Body of pancreas (tissue), 4 donors: ENCODE data around the gene SOCS3. TPM values are rescaled to one million over a fixed set of nuclear protein-coding genes. Genes with fewer than 3 reads are reported as not detected.

ENCODE experiments used
- ATAC-seq: fragments of 150-250 bp; one replicate; pipeline ENCODE4 v1.9.1; 2016
- DNase-seq, 4 donors: peaks; one replicate each; pipeline ENCODE4 v3.0.0-alpha.2; 2019
- H3K27ac ChIP-seq, 4 donors: fragments of 200-600 bp; sonication (generic); 1 replicate in 3 of 4; 2 replicates in 1 of 4; pipeline versions ENCODE4 v1.5.1 to v1.6.1; 2016 to 2019; ENCODE audit warnings: mild to moderate bottlenecking in 1 of 4, mixed read lengths in 1 of 4, moderate library complexity in 1 of 4
- H3K27me3 ChIP-seq, 2 donors: fragments of 200-600 bp; sonication (generic); one replicate each; pipeline ENCODE4 v1.6.0; 2016; ENCODE audit warnings: mild to moderate bottlenecking in 1 of 2
- H3K36me3 ChIP-seq, 2 donors: fragments of 200-600 bp; sonication (generic); replicated peaks in 1 of 2; 2 replicates each; pipeline ENCODE4 v1.5.1; 2016; ENCODE audit warnings: low read depth in 2 of 2; ENCODE audit not compliant: insufficient read depth in 1 of 2
- H3K4me1 ChIP-seq: fragments of 200-600 bp; sonication (generic); one replicate; pipeline ENCODE4 v1.6.0; 2016
- H3K4me3 ChIP-seq, 2 donors: fragments of 200-600 bp; sonication (generic); 1 replicate in 1 of 2; 2 replicates in 1 of 2; pipeline ENCODE4 v1.5.1; 2016 to 2019
- H3K9me3 ChIP-seq, 3 donors: fragments of 200-600 bp; sonication (generic); 1 replicate in 2 of 3; 2 replicates in 1 of 3; pipeline ENCODE4 v1.5.1; 2016
- POLR2A ChIP-seq, 3 donors: fragments of 450-650 bp; IDR thresholded peaks; one replicate each; pipeline ENCODE4 v1.6.1; 2016; ENCODE audit warnings: antibody characterized with exemption in 3 of 3, mild to moderate bottlenecking in 2 of 3
- WGBS, 2 donors: methylation state at CpG; one replicate each; pipeline ENCODE4 v1.1.5; 2017; 5-methylcytosine and 5-hydroxymethylcytosine counted together
- intact Hi-C: fragments of 100-400 bp; cut with DNase I; formaldehyde crosslinking; loops from one replicate; pipeline ENCODE4 v1.15.1; 2023
- total RNA-seq, 2 donors: library from RNA; depleted of rRNA; stranded (reverse); fragments of >200 nt; gene quantifications; one replicate each; pipeline ENCODE4 v1.1.0, GENCODE V29; 2016
- TF ChIP-seq, protein P1 (sequence below), 7 experiments: fragments of 450-650 bp in 4 of 7; fragments of 200-600 bp in 3 of 7; sonication (generic) in 3 of 7; IDR thresholded peaks; one replicate each; pipeline ENCODE4 v1.5.1; 2016 to 2019; ENCODE audit warnings: antibody characterized with exemption in 7 of 7

The SOCS3 gene
- total RNA-seq, 2 donors from 2014 or later, result 21.0 to 63.9 TPM

DNA sequence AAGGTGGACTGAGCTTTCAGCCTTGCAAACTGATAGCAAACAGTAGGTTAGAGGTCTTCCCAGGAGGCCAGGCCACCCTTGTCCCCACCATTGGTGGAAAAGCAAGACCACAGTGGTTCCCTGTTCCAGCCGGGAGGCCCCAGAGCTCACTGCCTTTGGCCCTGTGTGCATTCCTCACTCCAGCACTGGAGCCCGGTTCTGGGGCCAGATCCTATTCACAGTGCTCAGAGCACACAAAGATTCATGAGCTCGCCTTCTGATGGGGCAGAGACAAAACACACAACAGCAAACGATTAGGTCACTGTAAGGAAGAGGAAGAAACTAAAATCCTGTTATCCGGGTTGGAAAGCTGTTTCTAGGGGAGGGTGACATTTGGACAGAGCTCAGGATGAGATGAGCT lies 13.0 kb upstream of the SOCS3 start:
- ATAC-seq, result no peak
- intact Hi-C loops, result no loop called here
- no peaks in the 10 kb centered on the region for H3K36me3 ChIP-seq
- H3K9me3 ChIP-seq, result no peaks in the 10 kb centered on the region
- peaks cover 3% of the 10 kb centered on the region for H3K4me1 ChIP-seq
- H3K4me3 ChIP-seq, result no peak overlapping the region
- no peak overlapping the region for H3K27ac ChIP-seq
- TF ChIP-seq POLR2A (IDR thresholded peaks at IDR 0.05), result no peak
- TF ChIP-seq, protein P1, sequence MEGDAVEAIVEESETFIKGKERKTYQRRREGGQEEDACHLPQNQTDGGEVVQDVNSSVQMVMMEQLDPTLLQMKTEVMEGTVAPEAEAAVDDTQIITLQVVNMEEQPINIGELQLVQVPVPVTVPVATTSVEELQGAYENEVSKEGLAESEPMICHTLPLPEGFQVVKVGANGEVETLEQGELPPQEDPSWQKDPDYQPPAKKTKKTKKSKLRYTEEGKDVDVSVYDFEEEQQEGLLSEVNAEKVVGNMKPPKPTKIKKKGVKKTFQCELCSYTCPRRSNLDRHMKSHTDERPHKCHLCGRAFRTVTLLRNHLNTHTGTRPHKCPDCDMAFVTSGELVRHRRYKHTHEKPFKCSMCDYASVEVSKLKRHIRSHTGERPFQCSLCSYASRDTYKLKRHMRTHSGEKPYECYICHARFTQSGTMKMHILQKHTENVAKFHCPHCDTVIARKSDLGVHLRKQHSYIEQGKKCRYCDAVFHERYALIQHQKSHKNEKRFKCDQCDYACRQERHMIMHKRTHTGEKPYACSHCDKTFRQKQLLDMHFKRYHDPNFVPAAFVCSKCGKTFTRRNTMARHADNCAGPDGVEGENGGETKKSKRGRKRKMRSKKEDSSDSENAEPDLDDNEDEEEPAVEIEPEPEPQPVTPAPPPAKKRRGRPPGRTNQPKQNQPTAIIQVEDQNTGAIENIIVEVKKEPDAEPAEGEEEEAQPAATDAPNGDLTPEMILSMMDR (IDR thresholded peaks at IDR 0.05), result no peak
- no peak for DNase-seq
- 53 to 57% methylated on average over 5 of the region's 5 CpGs for WGBS, 2 donors
- H3K27me3 ChIP-seq, result no peaks in the 10 kb centered on the region

DNA sequence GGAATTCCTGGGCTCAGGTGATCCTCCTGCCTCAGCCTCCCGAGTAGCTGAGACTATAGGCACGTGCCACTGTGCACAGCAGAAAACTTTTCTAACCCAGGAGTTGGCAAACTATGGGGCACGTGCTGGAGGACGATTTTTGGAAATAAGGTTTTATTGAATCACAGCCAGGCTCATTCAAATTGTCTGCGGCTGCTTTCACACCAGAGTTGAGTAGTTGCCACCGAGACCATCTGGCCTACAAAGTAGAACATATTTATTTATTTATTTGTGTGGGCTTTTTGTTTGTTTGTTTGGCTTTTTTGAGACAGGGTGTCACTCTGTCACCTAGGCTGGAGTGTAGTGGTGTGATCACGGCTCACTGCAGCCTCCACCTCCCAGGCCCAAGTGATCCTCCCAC lies 11.2 kb upstream of the SOCS3 start:
- Histone ChIP-seq H3K36me3 (no peaks in the 10 kb centered on the region), H3K4me1 (no peaks in the 10 kb centered on the region), H3K4me3 (no peak overlapping the region), H3K9me3 (no peaks in the 10 kb centered on the region), H3K27me3 (no peaks in the 10 kb centered on the region), H3K27ac (no peak overlapping the region)
- TF ChIP-seq POLR2A (IDR thresholded peaks at IDR 0.05), result no peak
- TF ChIP-seq, protein P1 (IDR thresholded peaks at IDR 0.05), result no peak
- intact Hi-C loops, result no loop called here
- DNase-seq (no peak), ATAC-seq (no peak)
- WGBS, 2 donors, result 80 to 81% methylated on average over 7 of the region's 7 CpGs

DNA sequence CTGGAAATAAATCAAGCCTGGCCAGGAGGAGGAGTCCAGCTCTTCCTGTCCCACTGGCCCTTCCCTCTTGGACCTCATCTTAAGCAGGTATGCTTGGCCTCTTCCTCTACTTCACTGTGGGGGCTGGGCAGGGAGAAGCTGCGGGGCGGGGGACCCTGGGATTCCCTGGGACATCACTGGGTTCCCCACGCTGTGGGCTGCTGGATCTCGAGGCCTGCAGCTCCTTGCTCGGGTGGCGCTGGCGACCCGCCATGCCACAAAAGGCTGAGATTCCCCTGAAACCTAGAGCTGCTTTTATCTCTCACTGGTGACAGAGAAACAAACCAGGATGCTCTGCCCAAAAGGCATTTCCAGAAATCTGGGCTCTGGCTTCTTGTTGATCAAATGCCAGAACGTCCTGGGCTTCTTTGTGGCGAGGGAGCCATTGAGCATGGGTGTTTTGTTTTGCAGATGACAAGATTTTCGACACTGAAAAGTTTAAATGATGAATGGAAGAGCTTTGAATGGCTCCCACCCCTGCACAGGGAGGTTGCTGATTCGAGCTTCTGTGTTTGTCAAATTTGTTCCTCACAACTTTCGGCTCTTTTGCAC lies 10.0 kb upstream of the SOCS3 start:
- TF ChIP-seq POLR2A (IDR thresholded peaks at IDR 0.05), result no peak
- TF ChIP-seq, protein P1 (IDR thresholded peaks at IDR 0.05), result no peak
- Histone ChIP-seq H3K4me1 (no peaks in the 10 kb centered on the region), H3K9me3 (no peaks in the 10 kb centered on the region), H3K27ac (no peak overlapping the region), H3K36me3 (no peaks in the 10 kb centered on the region), H3K4me3 (no peak overlapping the region), H3K27me3 (no peaks in the 10 kb centered on the region)
- intact Hi-C loops, result loop anchor here (5.0 kb wide), 1 partner anchor 52 kb away; no protein-coding TSS in a partner anchor
- ATAC-seq (no peak), DNase-seq (no peak)
- WGBS, 2 donors, result 35 to 43% methylated on average over 5 to 13 of the region's 13 CpGs

DNA sequence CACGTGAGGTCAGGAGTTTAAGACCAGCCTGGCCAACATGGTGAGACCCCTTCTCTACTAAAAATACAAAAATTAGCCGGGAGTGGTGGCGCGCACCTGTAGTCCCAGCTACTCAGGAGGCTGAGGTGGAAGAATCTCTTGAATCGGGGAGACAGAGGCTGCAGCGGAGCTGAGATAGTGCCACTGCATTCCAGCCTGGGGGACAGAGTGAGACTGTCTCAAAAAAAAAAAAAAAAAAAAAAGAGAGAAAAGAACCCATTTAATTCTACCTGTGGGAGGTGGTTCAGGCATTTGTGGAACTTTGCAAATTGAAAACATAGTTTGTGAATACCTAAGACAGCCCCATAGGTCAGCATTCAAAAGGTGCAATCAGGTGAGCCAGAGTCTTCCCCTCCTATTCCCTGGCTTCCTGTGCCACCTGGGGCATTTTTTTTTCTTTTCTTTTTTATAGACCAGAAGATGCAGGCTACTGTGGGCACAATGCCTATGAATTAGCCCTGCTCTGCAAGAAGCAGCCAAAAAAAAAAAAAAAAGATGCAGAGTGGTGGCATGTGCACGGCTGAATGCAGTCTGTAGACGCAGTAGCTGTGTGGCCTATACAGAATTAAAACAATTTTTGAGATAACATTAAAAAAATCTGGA lies 9.1 kb upstream of the SOCS3 start:
- DNase-seq (no peak), ATAC-seq (no peak)
- intact Hi-C loops, result loop anchor here (5.0 kb wide), 1 partner anchor 53 kb away; no protein-coding TSS in a partner anchor
- H3K27ac ChIP-seq, result no peak overlapping the region
- no peak for TF ChIP-seq POLR2A (IDR thresholded peaks at IDR 0.05)
- TF ChIP-seq, protein P1 (IDR thresholded peaks at IDR 0.05), result no peak
- no peaks in the 10 kb centered on the region for H3K4me1 ChIP-seq
- no peak overlapping the region for H3K4me3 ChIP-seq
- no peaks in the 10 kb centered on the region for H3K36me3 ChIP-seq
- no peaks in the 10 kb centered on the region for H3K9me3 ChIP-seq
- WGBS, 2 donors, result 91 to 93% methylated on average over 8 of the region's 8 CpGs
- H3K27me3 ChIP-seq, result peaks cover 0 to 6% of the 10 kb centered on the region in 2 donors
